Colonic mucosa (tissue), 4 donors: ENCODE measurements around the gene ACTN2. TPM values are rescaled to one million over a fixed set of nuclear protein-coding genes. Genes with fewer than 3 reads are reported as not detected.

Source experiments
- DNase-seq: peaks from one replicate; pipeline ENCODE4 v3.0.0-alpha.2; 2020
- H3K27ac ChIP-seq: fragments of 200-600 bp; one replicate; pipeline ENCODE4 v1.8.0; 2021
- H3K27me3 ChIP-seq: fragments of 200-600 bp; one replicate; pipeline ENCODE4 v1.8.0; 2021
- H3K36me3 ChIP-seq: fragments of 200-600 bp; one replicate; pipeline ENCODE4 v1.8.0; 2021
- H3K4me1 ChIP-seq: fragments of 200-600 bp; one replicate; pipeline ENCODE4 v1.8.0; 2021; ENCODE audit warnings: mild to moderate bottlenecking
- H3K4me3 ChIP-seq: fragments of 200-600 bp; one replicate; pipeline ENCODE4 v1.8.0; 2021
- H3K9ac ChIP-seq, 2 donors: one replicate each; pipeline ENCODE4 v1.7.0; 2013; ENCODE audit warnings: control low read depth in 2 of 2, low read depth in 2 of 2, low read length in 2 of 2
- H3K9me3 ChIP-seq: fragments of 200-600 bp; one replicate; pipeline ENCODE4 v1.8.0; 2021
- intact Hi-C: fragments of 100-400 bp; cut with DNase I; formaldehyde crosslinking; loops from one replicate; pipeline ENCODE4 v1.14.1; 2022
- total RNA-seq, 2 donors: library from RNA; stranded (reverse); fragmentation: NEBNext Ultra II Directional in 1 of 2; extraction: Animal tissue kit (Norgen Biotek cat#: 25700) in 1 of 2; gene quantifications; one replicate each; pipeline ENCODE4 v1.2.1, GENCODE V29; 2021
- TF ChIP-seq, protein P1 (sequence below): fragments of 200-600 bp; IDR thresholded peaks from one replicate; pipeline ENCODE4 v1.8.0; 2022; ENCODE audit warnings: antibody characterized with exemption, mild to moderate bottlenecking
- donor health status: healthy.
- donor health status: DM: no; HTN: no; CAD: no.
- donor health status: DM: no; HTN: no; CAD: no.

The ACTN2 gene
- total RNA-seq, 2 donors from 2014 or later: 0.05 to 0.72 TPM

GRCh38 chr1:236692128-236692527, 5.8 kb downstream of the ACTN2 start:
- Histone ChIP-seq H3K9me3 (no peaks in the 10 kb centered on the region), H3K4me3 (no peak overlapping the region), H3K27ac (no peak overlapping the region), H3K36me3 (no peaks in the 10 kb centered on the region), H3K4me1 (no peaks in the 10 kb centered on the region), H3K27me3 (no peaks in the 10 kb centered on the region), H3K9ac (no peak overlapping the region)
- TF ChIP-seq, protein P1, sequence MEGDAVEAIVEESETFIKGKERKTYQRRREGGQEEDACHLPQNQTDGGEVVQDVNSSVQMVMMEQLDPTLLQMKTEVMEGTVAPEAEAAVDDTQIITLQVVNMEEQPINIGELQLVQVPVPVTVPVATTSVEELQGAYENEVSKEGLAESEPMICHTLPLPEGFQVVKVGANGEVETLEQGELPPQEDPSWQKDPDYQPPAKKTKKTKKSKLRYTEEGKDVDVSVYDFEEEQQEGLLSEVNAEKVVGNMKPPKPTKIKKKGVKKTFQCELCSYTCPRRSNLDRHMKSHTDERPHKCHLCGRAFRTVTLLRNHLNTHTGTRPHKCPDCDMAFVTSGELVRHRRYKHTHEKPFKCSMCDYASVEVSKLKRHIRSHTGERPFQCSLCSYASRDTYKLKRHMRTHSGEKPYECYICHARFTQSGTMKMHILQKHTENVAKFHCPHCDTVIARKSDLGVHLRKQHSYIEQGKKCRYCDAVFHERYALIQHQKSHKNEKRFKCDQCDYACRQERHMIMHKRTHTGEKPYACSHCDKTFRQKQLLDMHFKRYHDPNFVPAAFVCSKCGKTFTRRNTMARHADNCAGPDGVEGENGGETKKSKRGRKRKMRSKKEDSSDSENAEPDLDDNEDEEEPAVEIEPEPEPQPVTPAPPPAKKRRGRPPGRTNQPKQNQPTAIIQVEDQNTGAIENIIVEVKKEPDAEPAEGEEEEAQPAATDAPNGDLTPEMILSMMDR: no peak
- intact Hi-C loops: no loop called here
- no peak for DNase-seq

GRCh38 chr1:236692742-236693141, 6.4 kb downstream of the ACTN2 start:
- no peaks in the 10 kb centered on the region for H3K27me3 ChIP-seq
- no peak overlapping the region for H3K9ac ChIP-seq

GRCh38 chr1:236699366-236699765, 13.1 kb downstream of the ACTN2 start:
- Histone ChIP-seq H3K4me3 (no peak overlapping the region), H3K4me1 (no peaks in the 10 kb centered on the region), H3K9me3 (no peaks in the 10 kb centered on the region), H3K27ac (no peak overlapping the region), H3K9ac (no peak overlapping the region), H3K27me3 (no peaks in the 10 kb centered on the region), H3K36me3 (no peaks in the 10 kb centered on the region)
- intact Hi-C loops: no loop called here
- no peak for DNase-seq
- TF ChIP-seq, protein P1: no peak

More at GRCh38 chr1:236692742-236693141, 6.4 kb downstream of the ACTN2 start:
- Histone ChIP-seq H3K4me1 (no peaks in the 10 kb centered on the region), H3K4me3 (no peak overlapping the region), H3K9me3 (no peaks in the 10 kb centered on the region), H3K36me3 (no peaks in the 10 kb centered on the region), H3K27ac (no peak overlapping the region)
- intact Hi-C loops: no loop called here
- TF ChIP-seq, protein P1: no peak
- no peak for DNase-seq

DNA sequence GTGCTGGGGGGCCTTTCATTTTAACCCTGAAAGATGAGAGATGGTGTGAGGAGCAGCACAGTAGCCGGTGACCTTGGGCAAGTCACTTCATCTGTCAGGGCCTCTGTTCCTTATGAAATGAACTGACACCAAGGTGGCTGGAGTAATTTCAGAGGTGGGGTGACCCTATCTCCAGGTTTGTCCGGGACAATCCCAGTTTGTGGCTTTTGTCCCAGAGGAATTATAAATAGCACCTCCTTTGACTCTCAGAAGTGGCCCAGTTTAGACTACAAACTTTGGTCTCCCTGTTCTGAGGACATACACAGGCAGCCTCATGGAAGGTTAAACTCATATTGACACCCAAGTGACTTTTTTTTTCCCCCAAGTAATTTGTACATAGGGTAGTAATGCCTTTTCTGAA, 14.6 kb downstream of the ACTN2 start:
- Histone ChIP-seq H3K36me3 (no peaks in the 10 kb centered on the region), H3K4me1 (no peaks in the 10 kb centered on the region), H3K9me3 (no peaks in the 10 kb centered on the region), H3K9ac (no peak overlapping the region), H3K4me3 (no peak overlapping the region), H3K27me3 (no peaks in the 10 kb centered on the region), H3K27ac (no peak overlapping the region)
- TF ChIP-seq, protein P1: no peak
- DNase-seq: no peak
- intact Hi-C loops: no loop called here

- H3K4me1 ChIP-seq: no peaks in the 10 kb centered on the region
- DNase-seq: no peak
- intact Hi-C loops: no loop called here
- H3K9me3 ChIP-seq: no peaks in the 10 kb centered on the region
- no peaks in the 10 kb centered on the region for H3K36me3 ChIP-seq
- TF ChIP-seq, protein P1: no peak
- no peaks in the 10 kb centered on the region for H3K27me3 ChIP-seq
- H3K27ac ChIP-seq: no peak overlapping the region
- no peak overlapping the region for H3K9ac ChIP-seq
- H3K4me3 ChIP-seq: no peak overlapping the region
Observed at GRCh38 chr1:236701782-236702181, 15.5 kb downstream of the ACTN2 start.
